ENCODE measurements around the gene RPS6KB2.

GRCh38 chr11:67451658-67451976 lies 23.3 kb downstream of the RPS6KB2 start:
- TF ChIP-seq POLR2AphosphoS5 (IDR thresholded peaks at IDR 0.05; ENCODE audit: low read depth, low read length) (no peak), SIN3A (IDR thresholded peaks at IDR 0.05; ENCODE audit: borderline replicate concordance, insufficient read depth, low read length) (no peak), TAF1 (IDR thresholded peaks at IDR 0.05; ENCODE audit: borderline replicate concordance, insufficient read depth, low read length) (no peak), REST (IDR thresholded peaks at IDR 0.05; ENCODE audit: insufficient read depth in 1 of 2, low read depth in 2 of 2, low read length in 2 of 2) (no peak)
